Measurements from ENCODE around the gene FITM1. TPM values are rescaled to one million over a fixed set of nuclear protein-coding genes. Genes with fewer than 3 reads are reported as not detected.

FITM1 gene
- total and polyA plus RNA-seq, 2 donors (not counting 3 experiments of a cell fraction or from before 2014, with no cell fraction given), result 0.54 TPM; not detected in 1

GRCh38 chr14:24110060-24110459 lies 20.4 kb upstream of the FITM1 start:
- Histone ChIP-seq H3K4me1 (ENCODE audit: control insufficient read depth, extremely low read depth, insufficient read depth, low read length) (peaks cover 22% of the 10 kb centered on the region), H3K4me2 (ENCODE audit: insufficient read depth, low read length) (no peak overlapping the region), H3K9me1 (replicated peaks; ENCODE audit: control insufficient read depth, extremely low read depth, insufficient read depth, low read length) (no peaks in the 10 kb centered on the region), H2AFZ (ENCODE audit: low read depth, low read length) (no peak overlapping the region), H3K79me2 (ENCODE audit: control insufficient read depth, insufficient read depth, low read length) (no peaks in the 10 kb centered on the region), H3K27ac (ENCODE audit: insufficient read depth, low read depth, low read length) (no peak overlapping the region), H3K36me3 (ENCODE audit: control insufficient read depth in 2 of 2, extremely low read depth in 1 of 2, insufficient read depth in 2 of 2, low read length in 2 of 2) (no peaks in the 10 kb centered on the region), H3K4me3 (replicated peaks in 1 of 3; ENCODE audit: insufficient read depth in 1 of 3, low read depth in 1 of 3, low read length in 3 of 3) (no peak overlapping the region), H4K20me1 (replicated peaks; ENCODE audit: control insufficient read depth, extremely low read depth, insufficient read depth, low read length) (no peaks in the 10 kb centered on the region), H3K9me3 (replicated peaks; ENCODE audit: control insufficient read depth, insufficient read depth, low read length) (no peaks in the 10 kb centered on the region), H3K27me3 (ENCODE audit: control insufficient read depth in 2 of 2, insufficient read depth in 2 of 2, low read length in 2 of 2) (no peaks in the 10 kb centered on the region), H3K9ac (replicated peaks; ENCODE audit: extremely low read depth, insufficient read depth, low read length) (no peak overlapping the region)
- no peak for TF ChIP-seq MYC (IDR thresholded peaks at IDR 0.05; ENCODE audit: low read depth, low read length)
- TF ChIP-seq MAX (IDR thresholded peaks at IDR 0.05; ENCODE audit: insufficient read depth, insufficient read length), result no peak
- TF ChIP-seq EZH2 (IDR thresholded peaks at IDR 0.05; ENCODE audit: borderline replicate concordance, low read depth, low read length, severe bottlenecking), result no peak
- TF ChIP-seq, protein P1, sequence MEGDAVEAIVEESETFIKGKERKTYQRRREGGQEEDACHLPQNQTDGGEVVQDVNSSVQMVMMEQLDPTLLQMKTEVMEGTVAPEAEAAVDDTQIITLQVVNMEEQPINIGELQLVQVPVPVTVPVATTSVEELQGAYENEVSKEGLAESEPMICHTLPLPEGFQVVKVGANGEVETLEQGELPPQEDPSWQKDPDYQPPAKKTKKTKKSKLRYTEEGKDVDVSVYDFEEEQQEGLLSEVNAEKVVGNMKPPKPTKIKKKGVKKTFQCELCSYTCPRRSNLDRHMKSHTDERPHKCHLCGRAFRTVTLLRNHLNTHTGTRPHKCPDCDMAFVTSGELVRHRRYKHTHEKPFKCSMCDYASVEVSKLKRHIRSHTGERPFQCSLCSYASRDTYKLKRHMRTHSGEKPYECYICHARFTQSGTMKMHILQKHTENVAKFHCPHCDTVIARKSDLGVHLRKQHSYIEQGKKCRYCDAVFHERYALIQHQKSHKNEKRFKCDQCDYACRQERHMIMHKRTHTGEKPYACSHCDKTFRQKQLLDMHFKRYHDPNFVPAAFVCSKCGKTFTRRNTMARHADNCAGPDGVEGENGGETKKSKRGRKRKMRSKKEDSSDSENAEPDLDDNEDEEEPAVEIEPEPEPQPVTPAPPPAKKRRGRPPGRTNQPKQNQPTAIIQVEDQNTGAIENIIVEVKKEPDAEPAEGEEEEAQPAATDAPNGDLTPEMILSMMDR (IDR thresholded peaks at IDR 0.05; ENCODE audit: extremely low read depth in 1 of 2, insufficient read depth in 1 of 2, low read depth in 1 of 2, low read length in 2 of 2), result no peak
- TF ChIP-seq POLR2A (IDR thresholded peaks at IDR 0.05; ENCODE audit: low read depth, low read length), result no peak
- no peak for TF ChIP-seq GATA2 (IDR thresholded peaks at IDR 0.05; ENCODE audit: insufficient read depth, insufficient read length, low read depth, low read length)
- no peak for TF ChIP-seq POLR2AphosphoS5 (IDR thresholded peaks at IDR 0.05; ENCODE audit: insufficient read depth, low read depth, low read length)
- TF ChIP-seq FOS (IDR thresholded peaks at IDR 0.05; ENCODE audit: borderline replicate concordance, insufficient read depth, low read length), result no peak
- TF ChIP-seq JUN (IDR thresholded peaks at IDR 0.05; ENCODE audit: borderline replicate concordance, insufficient read depth, insufficient read length, low read depth), result no peak
- DNase-seq (ENCODE audit: low read depth, low spot score) (no peak), FAIRE-seq (no peak)
- no TSS peak for BruUV-seq (replicated peaks)
- intact Hi-C loops (cut with micrococcal nuclease), result loop anchor here (5.0 kb wide), 1 partner anchor 1178 kb away; no protein-coding TSS in a partner anchor
- CTCF ChIA-PET, result interaction anchor here (1.2 to 11.7 kb wide), 7 partner anchors 9 to 54 kb away, joined by 3 to 420 read pairs (median 11); partner anchors contain the start of genes EMC9, IRF9, PCK2 and PSME2
- dilution Hi-C loops (cut with MboI; ENCODE audit: extremely low pct_ligation_motif_present, low sequenced_read_pairs), result no loop called here
- POLR2A ChIA-PET, result interaction anchor here (1.2 kb wide), 1 partner anchor 16 kb away, joined by 3 read pairs; no protein-coding TSS in a partner anchor
